Osteocyte (in vitro differentiated cells): Measurements from ENCODE around the gene ESR1. TPM values are rescaled to one million over a fixed set of nuclear protein-coding genes. Genes with fewer than 3 reads are reported as not detected.

Experiments
- DNase-seq: peaks from one replicate; pipeline ENCODE4 v3.0.0; 2021; ENCODE audit warnings: mixed read lengths; ENCODE audit not compliant: unreplicated experiment; ENCODE audit errors: extremely low spot score
- H3K27ac Mint-ChIP-seq: one replicate; pipeline ENCODE4 v1.8.0; 2021; ENCODE audit warnings: mild to moderate bottlenecking, mixed read lengths; ENCODE audit not compliant: unreplicated experiment
- H3K27me3 Mint-ChIP-seq: one replicate; pipeline ENCODE4 v1.8.0; 2021; ENCODE audit warnings: mixed read lengths; ENCODE audit not compliant: unreplicated experiment
- H3K36me3 Mint-ChIP-seq: one replicate; pipeline ENCODE4 v1.8.0; 2021; ENCODE audit warnings: mixed read lengths; ENCODE audit not compliant: unreplicated experiment
- H3K4me1 Mint-ChIP-seq: one replicate; pipeline ENCODE4 v1.8.0; 2021; ENCODE audit warnings: mixed read lengths; ENCODE audit not compliant: unreplicated experiment
- H3K4me3 Mint-ChIP-seq: one replicate; pipeline ENCODE4 v1.8.0; 2021; ENCODE audit warnings: mild to moderate bottlenecking, moderate library complexity, mixed read lengths; ENCODE audit not compliant: unreplicated experiment
- H3K9me3 Mint-ChIP-seq: one replicate; pipeline ENCODE4 v1.8.0; 2021; ENCODE audit warnings: mixed read lengths; ENCODE audit not compliant: unreplicated experiment
- total RNA-seq: library from RNA; stranded (reverse); gene quantifications from 2 replicates; pipeline ENCODE4 v1.2.1, GENCODE V29; 2021
- TF ChIP-seq, protein P1 (sequence below): fragments of 200-600 bp; sonication (generic); IDR thresholded peaks from 2 replicates; pipeline ENCODE4 v1.5.0; 2021; ENCODE audit warnings: antibody characterized with exemption, mild to moderate bottlenecking, moderate library complexity

ESR1 gene
- total RNA-seq, 1 donor from 2014 or later = not detected

GRCh38 chr6:152164957-152165356, 357.5 kb downstream of the ESR1 start:
- Mint-ChIP-seq H3K4me3 (no peak overlapping the region), H3K27me3 (no peaks in the 10 kb centered on the region), H3K27ac (no peak overlapping the region), H3K4me1 (peaks cover 11% of the 10 kb centered on the region), H3K9me3 (no peaks in the 10 kb centered on the region), H3K36me3 (peaks cover 27% of the 10 kb centered on the region)
- no peak for DNase-seq
- TF ChIP-seq, protein P1, sequence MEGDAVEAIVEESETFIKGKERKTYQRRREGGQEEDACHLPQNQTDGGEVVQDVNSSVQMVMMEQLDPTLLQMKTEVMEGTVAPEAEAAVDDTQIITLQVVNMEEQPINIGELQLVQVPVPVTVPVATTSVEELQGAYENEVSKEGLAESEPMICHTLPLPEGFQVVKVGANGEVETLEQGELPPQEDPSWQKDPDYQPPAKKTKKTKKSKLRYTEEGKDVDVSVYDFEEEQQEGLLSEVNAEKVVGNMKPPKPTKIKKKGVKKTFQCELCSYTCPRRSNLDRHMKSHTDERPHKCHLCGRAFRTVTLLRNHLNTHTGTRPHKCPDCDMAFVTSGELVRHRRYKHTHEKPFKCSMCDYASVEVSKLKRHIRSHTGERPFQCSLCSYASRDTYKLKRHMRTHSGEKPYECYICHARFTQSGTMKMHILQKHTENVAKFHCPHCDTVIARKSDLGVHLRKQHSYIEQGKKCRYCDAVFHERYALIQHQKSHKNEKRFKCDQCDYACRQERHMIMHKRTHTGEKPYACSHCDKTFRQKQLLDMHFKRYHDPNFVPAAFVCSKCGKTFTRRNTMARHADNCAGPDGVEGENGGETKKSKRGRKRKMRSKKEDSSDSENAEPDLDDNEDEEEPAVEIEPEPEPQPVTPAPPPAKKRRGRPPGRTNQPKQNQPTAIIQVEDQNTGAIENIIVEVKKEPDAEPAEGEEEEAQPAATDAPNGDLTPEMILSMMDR = no peak

- peaks cover 13% of the 10 kb centered on the region for H3K4me1 Mint-ChIP-seq
- no peak overlapping the region for H3K27ac Mint-ChIP-seq
- TF ChIP-seq, protein P1 = no peak
- H3K4me3 Mint-ChIP-seq = no peak overlapping the region
- no peaks in the 10 kb centered on the region for H3K9me3 Mint-ChIP-seq
- H3K27me3 Mint-ChIP-seq = no peaks in the 10 kb centered on the region
- DNase-seq = no peak
- peaks cover 36% of the 10 kb centered on the region for H3K36me3 Mint-ChIP-seq
These were observed 359.0 kb downstream of the ESR1 start for GRCh38 chr6:152166497-152166896.

DNA sequence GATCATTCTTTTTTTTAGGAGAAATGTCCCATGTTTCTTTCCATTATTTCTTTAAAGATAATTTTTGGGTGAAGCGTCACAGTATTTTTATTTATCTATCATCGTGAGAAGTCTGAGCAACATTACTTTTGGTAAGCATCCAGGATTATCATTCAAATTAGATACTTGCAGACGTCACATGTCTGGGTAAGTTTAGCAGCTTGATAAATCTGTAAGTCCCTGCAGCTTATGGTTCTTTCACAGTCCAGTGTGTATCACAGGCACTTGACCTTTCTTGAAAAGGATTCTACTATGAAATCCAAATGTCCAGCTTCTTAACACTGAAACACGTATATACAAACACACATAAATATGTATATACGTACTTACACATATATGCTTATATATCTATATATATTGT, 359.4 kb downstream of the ESR1 start:
- Mint-ChIP-seq H3K4me3 (no peak overlapping the region), H3K27me3 (no peaks in the 10 kb centered on the region), H3K36me3 (peaks cover 36% of the 10 kb centered on the region), H3K4me1 (peaks cover 11% of the 10 kb centered on the region), H3K27ac (no peak overlapping the region), H3K9me3 (no peaks in the 10 kb centered on the region)
- no peak for DNase-seq
- TF ChIP-seq, protein P1 = no peak

GRCh38 chr6:152167641-152168603, 360.4 kb downstream of the ESR1 start:
- DNase-seq = no peak
- no peak overlapping the region for H3K4me3 Mint-ChIP-seq
- no peak overlapping the region for H3K27ac Mint-ChIP-seq
- H3K4me1 Mint-ChIP-seq = peaks cover 6% of the 10 kb centered on the region
- peaks cover 33% of the 10 kb centered on the region for H3K36me3 Mint-ChIP-seq
- TF ChIP-seq, protein P1 = no peak
- H3K27me3 Mint-ChIP-seq = no peaks in the 10 kb centered on the region
- H3K9me3 Mint-ChIP-seq = no peaks in the 10 kb centered on the region

DNA sequence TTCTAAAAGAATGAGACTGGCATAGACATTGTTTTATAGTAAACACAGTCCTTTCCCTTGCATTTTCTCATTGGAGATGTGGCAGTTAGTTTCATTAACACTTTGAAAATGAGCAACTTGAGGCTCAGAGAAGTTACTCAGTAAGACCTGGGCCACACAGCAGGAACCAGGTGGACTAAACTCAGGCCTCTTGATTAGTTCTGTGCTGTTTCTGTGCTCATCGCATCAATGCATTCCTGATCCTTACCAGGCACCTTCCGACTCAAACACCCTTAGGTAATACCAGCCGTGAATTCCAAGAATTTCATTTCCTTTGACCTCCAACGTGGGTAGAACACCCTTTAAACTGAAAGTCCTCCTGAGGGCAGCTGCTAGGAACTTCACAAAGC, 362.8 kb downstream of the ESR1 start:
- TF ChIP-seq, protein P1 = no peak
- H3K4me1 Mint-ChIP-seq = peaks cover 6% of the 10 kb centered on the region
- no peak overlapping the region for H3K27ac Mint-ChIP-seq
- DNase-seq = no peak
- no peaks in the 10 kb centered on the region for H3K27me3 Mint-ChIP-seq
- H3K36me3 Mint-ChIP-seq = peaks cover 34% of the 10 kb centered on the region
- no peak overlapping the region for H3K4me3 Mint-ChIP-seq
- no peaks in the 10 kb centered on the region for H3K9me3 Mint-ChIP-seq
